Measurements from ENCODE around the gene LYG2. TPM values are rescaled to one million over a fixed set of nuclear protein-coding genes. Genes with fewer than 3 reads are reported as not detected.

Gene LYG2
- total and polyA plus RNA-seq, 4 donors, result 0.31 TPM; not detected in 3

GRCh38 chr2:99279969-99280695, 24.7 kb upstream of the LYG2 start:
- Histone ChIP-seq H3K27ac (ENCODE audit: low read depth in 1 of 2, low read length in 2 of 2) (no peak overlapping the region), H3K9ac (ENCODE audit: low read depth in 1 of 2, low read length in 2 of 2) (no peak overlapping the region), H3K27me3 (ENCODE audit: control insufficient read depth in 4 of 4, insufficient read depth in 4 of 4, low read length in 3 of 4) (no peaks in the 10 kb centered on the region), H3K4me1 (ENCODE audit: control insufficient read depth in 4 of 4, insufficient read depth in 4 of 4, low read length in 3 of 4) (no peaks in the 10 kb centered on the region), H3K36me3 (ENCODE audit: control insufficient read depth in 4 of 4, insufficient read depth in 3 of 4, low read depth in 1 of 4, low read length in 3 of 4) (peaks cover 0 to 9% (median 4%) of the 10 kb centered on the region in 4 donors), H3K4me3 (ENCODE audit: low read depth in 1 of 3, low read length in 3 of 3) (no peak overlapping the region), H3K9me3 (ENCODE audit: control insufficient read depth in 4 of 4, low read length in 3 of 4) (no peaks in the 10 kb centered on the region)
- TF ChIP-seq ATF3 (IDR thresholded peaks at IDR 0.05) (no peak), CTCF (IDR thresholded peaks at IDR 0.05; ENCODE audit: low read depth, low read length, missing input control) (no peak), EGR1 (IDR thresholded peaks at IDR 0.05; ENCODE audit: low read depth in 2 of 2) (no peak), GABPA (IDR thresholded peaks at IDR 0.05 in 1 of 2, conservative IDR thresholded peaks at IDR 0.05 in 1 of 2) (no peak), RXRA (IDR thresholded peaks at IDR 0.05) (no peak), HNF4A (conservative IDR thresholded peaks at IDR 0.05) (no peak), HNF4G (IDR thresholded peaks at IDR 0.05) (no peak), MAX (IDR thresholded peaks at IDR 0.05) (no peak), JUND (IDR thresholded peaks at IDR 0.05) (no peak), RAD21 (IDR thresholded peaks at IDR 0.05) (no peak), SP1 (IDR thresholded peaks at IDR 0.05) (no peak), TAF1 (conservative IDR thresholded peaks at IDR 0.05) (no peak), REST (IDR thresholded peaks at IDR 0.05) (no peak)
- no peak for DNase-seq (ENCODE audit: low spot score)

GRCh38 chr2:99278793-99279291, 23.4 kb upstream of the LYG2 start:
- DNase-seq (ENCODE audit: low spot score), result no peak
- H3K4me3 ChIP-seq (ENCODE audit: low read depth in 1 of 3, low read length in 3 of 3), result no peak overlapping the region
- H3K9me3 ChIP-seq (ENCODE audit: control insufficient read depth in 4 of 4, low read length in 3 of 4), result no peaks in the 10 kb centered on the region
- no peaks in the 10 kb centered on the region for H3K4me1 ChIP-seq (ENCODE audit: control insufficient read depth in 4 of 4, insufficient read depth in 4 of 4, low read length in 3 of 4)
- peaks cover 0 to 5% (median under 1%) of the 10 kb centered on the region in 4 donors for H3K36me3 ChIP-seq (ENCODE audit: control insufficient read depth in 4 of 4, insufficient read depth in 3 of 4, low read depth in 1 of 4, low read length in 3 of 4)
- H3K9ac ChIP-seq (ENCODE audit: low read depth in 1 of 2, low read length in 2 of 2), result no peak overlapping the region
- 94% methylated on average over 2 of the region's 2 CpGs for WGBS
- no peak overlapping the region for H3K27ac ChIP-seq (ENCODE audit: low read depth in 1 of 2, low read length in 2 of 2)
- H3K27me3 ChIP-seq (ENCODE audit: control insufficient read depth in 4 of 4, insufficient read depth in 4 of 4, low read length in 3 of 4), result no peaks in the 10 kb centered on the region
- TF ChIP-seq EGR1 (IDR thresholded peaks at IDR 0.05; ENCODE audit: low read depth in 2 of 2), result no peak
- TF ChIP-seq TAF1 (conservative IDR thresholded peaks at IDR 0.05), result no peak
- no peak for TF ChIP-seq MAX (IDR thresholded peaks at IDR 0.05)
- no peak for TF ChIP-seq SP1 (IDR thresholded peaks at IDR 0.05)
- TF ChIP-seq REST (IDR thresholded peaks at IDR 0.05), result no peak
- TF ChIP-seq CTCF (IDR thresholded peaks at IDR 0.05; ENCODE audit: low read depth, low read length, missing input control), result no peak
- no peak for TF ChIP-seq ZBTB33 (IDR thresholded peaks at IDR 0.05)
- no peak for TF ChIP-seq GABPA (IDR thresholded peaks at IDR 0.05 in 1 of 2, conservative IDR thresholded peaks at IDR 0.05 in 1 of 2)
- TF ChIP-seq FOXA1 (IDR thresholded peaks at IDR 0.05), result no peak
